Measurements from ENCODE around the gene PRSS57.
"Not testable (repeated sequence)": the region's sequence is repeated elsewhere in the genome, so short reads cannot be mapped to it uniquely, and the experiment has no call there.

GRCh38 chr19:740816-741505 is 45.7 kb upstream of the PRSS57 start:
- TF ChIP-seq CTCF (conservative IDR thresholded peaks at IDR 0.05); ZFX (IDR thresholded peaks at IDR 0.05): not testable (repeated sequence)

Data from C4-2B (cell line).